Gastrocnemius medialis (tissue), 4 donors: ENCODE data around the gene RRM1. TPM values are rescaled to one million over a fixed set of nuclear protein-coding genes. Genes with fewer than 3 reads are reported as not detected.

Source experiments
- ATAC-seq, 2 donors: fragments of 150-250 bp; one replicate each; pipeline ENCODE4 v1.9.1; 2016
- DNase-seq, 2 donors: peaks; one replicate each; pipeline ENCODE4 v3.0.0-alpha.2; 2019
- H3K27ac ChIP-seq, 4 donors: fragments of 200-600 bp; sonication (generic); 1 replicate in 1 of 4; 2 replicates in 3 of 4; pipeline ENCODE4 v1.5.1; 2016 to 2018; ENCODE audit warnings: mild to moderate bottlenecking in 2 of 4, moderate library complexity in 1 of 4
- H3K27me3 ChIP-seq, 3 donors: fragments of 200-600 bp; sonication (generic) in 2 of 3; 1 replicate in 1 of 3; 2 replicates in 2 of 3; pipeline versions ENCODE4 v1.5.1 to v1.6.0; 2016 to 2019; ENCODE audit warnings: mild to moderate bottlenecking in 1 of 3, moderate library complexity in 1 of 3
- H3K36me3 ChIP-seq, 2 donors: fragments of 200-600 bp; sonication (generic) in 1 of 2; one replicate each; pipeline ENCODE4 v1.5.1; 2017 to 2018
- H3K4me1 ChIP-seq, 2 donors: fragments of 200-600 bp; sonication (generic) in 1 of 2; one replicate each; pipeline ENCODE4 v1.5.1; 2016 to 2017; ENCODE audit warnings: mild to moderate bottlenecking in 2 of 2
- H3K4me3 ChIP-seq, 4 donors: fragments of 200-600 bp; sonication (generic) in 3 of 4; 1 replicate in 1 of 4; 2 replicates in 3 of 4; pipeline ENCODE4 v1.5.1; 2016 to 2019; ENCODE audit warnings: mild to moderate bottlenecking in 2 of 4
- H3K9me3 ChIP-seq, 3 donors: fragments of 200-600 bp; sonication (generic) in 2 of 3; 1 replicate in 1 of 3; 2 replicates in 2 of 3; pipeline ENCODE4 v1.5.1; 2016 to 2019
- POLR2A ChIP-seq, 2 donors: fragments of 450-650 bp; IDR thresholded peaks; one replicate each; pipeline ENCODE4 v1.6.1; 2017; ENCODE audit warnings: antibody characterized with exemption in 2 of 2, mild to moderate bottlenecking in 2 of 2, moderate library complexity in 2 of 2
- in situ Hi-C, 4 donors: fragments of 200-750 bp; cut with MboI; loops; one replicate each; pipeline versions ENCODE4 v1.15.0 to v1.8.0; 2017; ENCODE audit warnings: low sequenced_read_pairs in 4 of 4
- intact Hi-C: fragments of 100-400 bp; cut with DNase I; formaldehyde crosslinking; loops from one replicate; pipeline ENCODE4 v1.15.1; 2023; ENCODE audit warnings: low total_unique reads
- total RNA-seq, 4 donors: library from RNA; depleted of rRNA; stranded (reverse); fragments of >200 nt; gene quantifications; one replicate each; pipeline versions ENCODE4 v1.1.0 to v1.2.3, GENCODE V29; 2016
- TF ChIP-seq, protein P1 (sequence below), 5 experiments: fragments of 450-650 bp in 3 of 5; fragments of 200-600 bp in 2 of 5; sonication (generic) in 2 of 5; IDR thresholded peaks in 4 of 5; conservative IDR thresholded peaks in 1 of 5; 1 replicate in 4 of 5; 2 replicates in 1 of 5; pipeline ENCODE4 v1.5.1; 2016 to 2019; ENCODE audit warnings: antibody characterized with exemption in 5 of 5, mild to moderate bottlenecking in 3 of 5, moderate library complexity in 3 of 5

The RRM1 gene
- total RNA-seq, 4 donors from 2014 or later: 34.0 to 66.0 (median 37.8) TPM

DNA sequence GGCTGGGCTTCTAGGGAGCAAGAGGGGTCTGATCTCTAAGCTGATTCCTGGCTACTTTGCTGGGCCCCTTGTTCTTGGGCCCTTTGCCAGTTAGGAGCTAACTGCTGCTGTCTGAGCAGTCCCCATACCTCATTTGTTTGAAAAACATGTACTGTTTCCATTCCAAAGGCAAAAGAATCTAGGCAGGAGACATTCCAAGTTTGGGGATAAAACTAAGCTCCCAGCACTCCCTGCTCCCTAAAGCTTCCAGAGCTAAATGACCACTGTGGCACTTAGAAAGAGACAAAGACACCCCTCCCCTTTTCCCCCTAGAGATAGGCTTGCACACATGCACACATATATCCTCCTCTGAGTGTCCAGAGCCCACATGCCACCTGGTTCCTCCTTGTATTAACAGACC is 22.7 kb upstream of the RRM1 start:
- peaks cover 0 to 9% of the 10 kb centered on the region in 2 donors for H3K36me3 ChIP-seq
- ATAC-seq: no peak
- DNase-seq: no peak
- intact Hi-C loops: loop anchor here (1.0 to 2.0 kb wide), 3 partner anchors 143 to 223 kb away; partner anchors contain the start of gene STIM1
- peaks cover 35 to 60% of the 10 kb centered on the region in 2 donors for H3K4me1 ChIP-seq
- peak overlapping the region; percentile 22 to 46 (median 38) for H3K27ac ChIP-seq
- in situ Hi-C loops: loop anchor here (5.0 kb wide), 2 partner anchors 220 to 225 kb away; no protein-coding TSS in a partner anchor
- no peak for TF ChIP-seq POLR2A (IDR thresholded peaks at IDR 0.05)
- TF ChIP-seq, protein P1, sequence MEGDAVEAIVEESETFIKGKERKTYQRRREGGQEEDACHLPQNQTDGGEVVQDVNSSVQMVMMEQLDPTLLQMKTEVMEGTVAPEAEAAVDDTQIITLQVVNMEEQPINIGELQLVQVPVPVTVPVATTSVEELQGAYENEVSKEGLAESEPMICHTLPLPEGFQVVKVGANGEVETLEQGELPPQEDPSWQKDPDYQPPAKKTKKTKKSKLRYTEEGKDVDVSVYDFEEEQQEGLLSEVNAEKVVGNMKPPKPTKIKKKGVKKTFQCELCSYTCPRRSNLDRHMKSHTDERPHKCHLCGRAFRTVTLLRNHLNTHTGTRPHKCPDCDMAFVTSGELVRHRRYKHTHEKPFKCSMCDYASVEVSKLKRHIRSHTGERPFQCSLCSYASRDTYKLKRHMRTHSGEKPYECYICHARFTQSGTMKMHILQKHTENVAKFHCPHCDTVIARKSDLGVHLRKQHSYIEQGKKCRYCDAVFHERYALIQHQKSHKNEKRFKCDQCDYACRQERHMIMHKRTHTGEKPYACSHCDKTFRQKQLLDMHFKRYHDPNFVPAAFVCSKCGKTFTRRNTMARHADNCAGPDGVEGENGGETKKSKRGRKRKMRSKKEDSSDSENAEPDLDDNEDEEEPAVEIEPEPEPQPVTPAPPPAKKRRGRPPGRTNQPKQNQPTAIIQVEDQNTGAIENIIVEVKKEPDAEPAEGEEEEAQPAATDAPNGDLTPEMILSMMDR (IDR thresholded peaks at IDR 0.05 in 4 of 5, conservative IDR thresholded peaks at IDR 0.05 in 1 of 5): no peak
- H3K4me3 ChIP-seq: no peak overlapping the region
- no peaks in the 10 kb centered on the region for H3K9me3 ChIP-seq
- H3K27me3 ChIP-seq: no peaks in the 10 kb centered on the region

- peaks cover 35 to 54% of the 10 kb centered on the region in 2 donors for H3K4me1 ChIP-seq
- ATAC-seq (peak; percentile 82 to 85), DNase-seq (peak; percentile 53 to 55)
- no peak for TF ChIP-seq POLR2A (IDR thresholded peaks at IDR 0.05)
- TF ChIP-seq, protein P1 (IDR thresholded peaks at IDR 0.05 in 4 of 5, conservative IDR thresholded peaks at IDR 0.05 in 1 of 5): peak; percentile 83 to 94 (median 89)
- H3K27ac ChIP-seq: peak overlapping the region; percentile 42 to 73 (median 56)
- peaks cover 0 to 9% of the 10 kb centered on the region in 2 donors for H3K36me3 ChIP-seq
- in situ Hi-C loops: loop anchor here (5.0 kb wide), 2 partner anchors 220 to 225 kb away; no protein-coding TSS in a partner anchor
- H3K4me3 ChIP-seq: no peak overlapping the region
- H3K9me3 ChIP-seq: no peaks in the 10 kb centered on the region
- intact Hi-C loops: loop anchor here (1.0 to 2.0 kb wide), 3 partner anchors 144 to 223 kb away; partner anchors contain the start of gene STIM1
- no peaks in the 10 kb centered on the region for H3K27me3 ChIP-seq
Measured at GRCh38 chr11:4072668-4073285, 21.8 kb upstream of the RRM1 start.

GRCh38 chr11:4074266-4074665 is 20.3 kb upstream of the RRM1 start:
- Histone ChIP-seq H3K36me3 (peaks cover 0 to 9% of the 10 kb centered on the region in 2 donors), H3K27me3 (no peaks in the 10 kb centered on the region), H3K27ac (peak overlapping the region; percentile 42 to 73 (median 56)), H3K9me3 (no peaks in the 10 kb centered on the region), H3K4me1 (peaks cover 23 to 40% of the 10 kb centered on the region in 2 donors), H3K4me3 (no peak overlapping the region)
- intact Hi-C loops: no loop called here
- DNase-seq (peak; percentile 19 to 77), ATAC-seq (peak; percentile 84)
- in situ Hi-C loops: loop anchor here (5.0 kb wide), 2 partner anchors 222 to 227 kb away; no protein-coding TSS in a partner anchor
- TF ChIP-seq, protein P1 (IDR thresholded peaks at IDR 0.05 in 4 of 5, conservative IDR thresholded peaks at IDR 0.05 in 1 of 5): no peak
- no peak for TF ChIP-seq POLR2A (IDR thresholded peaks at IDR 0.05)

DNA sequence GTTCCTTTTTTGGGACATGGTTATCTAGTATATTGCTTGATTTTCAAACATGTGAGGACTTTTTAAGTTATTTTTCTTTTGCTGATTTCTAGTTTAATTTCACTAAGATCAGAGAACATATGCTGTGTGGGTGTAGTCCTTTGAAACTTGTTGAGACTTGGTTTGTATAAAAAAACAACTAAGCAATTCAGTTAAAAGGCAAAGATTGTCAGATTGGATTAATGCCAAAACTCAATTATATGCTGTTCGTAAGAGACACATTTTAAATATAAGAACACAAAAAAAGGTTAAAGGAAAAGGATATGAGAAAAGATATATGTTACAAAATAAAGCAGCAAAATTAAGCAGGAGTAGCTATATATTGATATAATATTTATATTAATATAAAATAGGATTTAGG is 17.8 kb upstream of the RRM1 start:
- H3K4me1 ChIP-seq: peaks cover 18 to 27% of the 10 kb centered on the region in 2 donors
- H3K27ac ChIP-seq: no peak overlapping the region
- no peaks in the 10 kb centered on the region for H3K9me3 ChIP-seq
- TF ChIP-seq, protein P1 (IDR thresholded peaks at IDR 0.05 in 4 of 5, conservative IDR thresholded peaks at IDR 0.05 in 1 of 5): no peak
- no peak for TF ChIP-seq POLR2A (IDR thresholded peaks at IDR 0.05)
- in situ Hi-C loops: no loop called here
- ATAC-seq (no peak), DNase-seq (no peak)
- H3K4me3 ChIP-seq: no peak overlapping the region
- intact Hi-C loops: no loop called here
- no peaks in the 10 kb centered on the region for H3K27me3 ChIP-seq
- peaks cover 0 to 3% of the 10 kb centered on the region in 2 donors for H3K36me3 ChIP-seq
